HFF-Myc (cell line): ENCODE results near the gene NTF4.
A peak's percentile ranks its signal among the peaks of the same experiment; 100 is the strongest.

Experiments used
- DNase-seq: peaks from one replicate; pipeline ENCODE4 v3.0.0-alpha.2; 2011; ENCODE audit warnings: low read depth; ENCODE audit errors: extremely low read depth
- H3K4me3 ChIP-seq: replicated peaks from 2 replicates; pipeline ENCODE4 v1.5.1; 2011; ENCODE audit warnings: low read depth, mild to moderate bottlenecking, control low read depth, low read length
- CTCF ChIP-seq: IDR thresholded peaks from 2 replicates; pipeline ENCODE4 v1.5.1; 2012; ENCODE audit warnings: mild to moderate bottlenecking, low read depth, low read length, control low read depth; ENCODE audit errors: missing control alignments

NTF4 gene

GRCh38 chr19:49109051-49109450, 44.4 kb upstream of the NTF4 start:
- TF ChIP-seq CTCF, result no peak
- DNase-seq, result no peak

GRCh38 chr19:49107625-49108459, 43.2 kb upstream of the NTF4 start:
- no peak for TF ChIP-seq CTCF
- H3K4me3 ChIP-seq, result no peak overlapping the region
- DNase-seq, result no peak

More at GRCh38 chr19:49109051-49109450, 44.4 kb upstream of the NTF4 start:
- H3K4me3 ChIP-seq, result no peak overlapping the region

DNA sequence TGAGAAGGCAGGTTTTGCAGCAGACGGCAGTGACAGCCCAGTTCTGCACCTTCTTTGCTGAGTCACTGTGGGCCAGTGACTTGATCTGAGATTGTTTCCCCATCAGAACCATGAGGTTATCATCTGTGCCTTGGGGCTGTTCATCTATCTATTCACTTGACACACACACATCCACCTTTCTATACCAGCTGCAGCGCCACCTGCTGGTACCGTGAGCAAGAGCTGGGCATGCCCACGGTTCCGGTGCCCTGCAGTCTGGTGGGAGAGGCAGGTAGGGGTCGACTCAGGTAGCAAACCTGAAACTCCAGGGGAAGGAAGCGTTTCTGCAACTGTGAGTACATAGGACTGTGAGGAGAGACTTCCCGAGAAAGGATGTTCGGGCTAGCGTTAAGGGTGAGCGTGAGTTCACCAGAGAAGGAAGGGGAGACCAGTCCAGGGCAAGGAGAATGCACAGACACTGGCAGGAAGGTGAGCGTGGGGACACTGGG, 42.1 kb upstream of the NTF4 start:
- no peak overlapping the region for H3K4me3 ChIP-seq
- no peak for DNase-seq
- TF ChIP-seq CTCF, result peak; percentile 86

- DNase-seq, result no peak
- TF ChIP-seq CTCF, result no peak
- no peak overlapping the region for H3K4me3 ChIP-seq
Measured at GRCh38 chr19:49104229-49104864, 39.7 kb upstream of the NTF4 start.

- DNase-seq, result no peak
- no peak overlapping the region for H3K4me3 ChIP-seq
- TF ChIP-seq CTCF, result no peak
Measured at GRCh38 chr19:49103331-49104085, 38.9 kb upstream of the NTF4 start.

DNA sequence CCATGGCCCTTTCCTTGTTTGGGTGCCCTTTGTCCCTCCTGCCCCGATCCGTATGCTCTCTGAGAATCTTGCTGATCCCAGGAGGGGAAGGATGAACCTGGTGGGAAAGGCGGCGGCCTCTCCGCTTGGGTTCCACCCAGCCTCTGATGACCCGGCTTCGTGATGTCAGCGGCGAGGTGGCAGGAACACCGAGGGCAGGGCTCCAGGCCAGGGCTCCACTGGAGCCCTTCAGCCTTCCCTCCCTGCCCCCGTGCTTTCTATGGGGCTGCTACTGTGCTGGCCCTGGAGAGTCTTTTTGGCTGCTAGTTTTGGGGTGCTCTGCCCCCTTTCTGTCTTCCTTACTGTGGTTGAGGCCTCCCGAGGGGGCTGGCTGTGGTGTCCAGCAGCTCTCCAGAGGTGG, 37.7 kb upstream of the NTF4 start:
- TF ChIP-seq CTCF, result no peak
- DNase-seq, result no peak
- H3K4me3 ChIP-seq, result no peak overlapping the region
